Activated T-helper 1 cell treated with anti-CD3 and anti-CD28 coated beads, Interleukin-12 subunit alpha, Interleukin-12 subunit beta, Interleukin-2, Interleukin-4 antibody, amounts not matched to agents 30 ng/mL and 10 ng/mL and 1 ng/mL, durations not matched to agents 14 hours and 24 hours and 36 hours (primary cell): ENCODE data around the gene PAH. TPM values are rescaled to one million over a fixed set of nuclear protein-coding genes. Genes with fewer than 3 reads are reported as not detected.

ENCODE experiments used
- DNase-seq: peaks from one replicate; pipeline ENCODE4 v3.0.0; 2021; ENCODE audit warnings: low spot score
- H3K27ac Mint-ChIP-seq: one replicate; pipeline ENCODE4 v1.8.0; 2021; ENCODE audit warnings: mild to moderate bottlenecking, mixed read lengths
- H3K27me3 Mint-ChIP-seq: one replicate; pipeline ENCODE4 v1.8.0; 2022; ENCODE audit warnings: mild to moderate bottlenecking, moderate library complexity, mixed read lengths; ENCODE audit not compliant: insufficient read depth
- H3K36me3 Mint-ChIP-seq: one replicate; pipeline ENCODE4 v1.8.0; 2021; ENCODE audit warnings: low read depth, mixed read lengths
- H3K4me1 Mint-ChIP-seq: one replicate; pipeline ENCODE4 v1.8.0; 2021; ENCODE audit warnings: low read depth, mixed read lengths
- H3K4me3 Mint-ChIP-seq: one replicate; pipeline ENCODE4 v1.8.0; 2021; ENCODE audit warnings: mild to moderate bottlenecking, moderate library complexity, mixed read lengths
- H3K9me3 Mint-ChIP-seq: one replicate; pipeline ENCODE4 v1.8.0; 2021; ENCODE audit warnings: mixed read lengths
- intact Hi-C: fragments of 100-400 bp; cut with micrococcal nuclease; formaldehyde crosslinking; loops from one replicate; pipeline ENCODE4 v1.15.1; 2024
- total RNA-seq: library from RNA; stranded (reverse); gene quantifications from 2 replicates; pipeline ENCODE4 v1.2.3, GENCODE V29; 2022

The PAH gene
- total RNA-seq, 1 donor from 2014 or later, result not detected

DNA sequence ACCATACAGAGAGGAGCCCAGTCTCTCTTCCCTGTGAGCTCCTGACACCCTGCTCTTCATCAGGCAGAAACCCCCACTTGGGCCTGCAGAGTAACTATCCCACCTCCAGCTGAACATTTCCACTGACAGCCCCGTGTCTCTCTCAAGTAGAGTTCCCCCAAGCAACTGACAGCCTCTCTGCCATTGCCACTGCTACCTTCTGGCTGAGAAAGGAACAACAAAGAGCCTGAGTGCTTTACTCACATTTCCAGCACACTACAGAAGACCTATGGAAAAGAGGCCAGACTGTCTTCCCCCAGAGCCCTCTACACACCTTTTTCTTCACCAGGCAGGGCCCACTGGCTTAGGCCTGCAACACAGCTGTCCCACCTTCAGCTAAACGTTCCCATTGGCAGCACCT is 22.0 kb upstream of the PAH start:
- H3K36me3 Mint-ChIP-seq, result no peaks in the 10 kb centered on the region
- intact Hi-C loops, result no loop called here
- peaks cover 14% of the 10 kb centered on the region for H3K27me3 Mint-ChIP-seq
- DNase-seq, result no peak
- no peaks in the 10 kb centered on the region for H3K9me3 Mint-ChIP-seq
- H3K4me1 Mint-ChIP-seq, result no peaks in the 10 kb centered on the region
- H3K27ac Mint-ChIP-seq, result no peak overlapping the region
- no peak overlapping the region for H3K4me3 Mint-ChIP-seq

DNA sequence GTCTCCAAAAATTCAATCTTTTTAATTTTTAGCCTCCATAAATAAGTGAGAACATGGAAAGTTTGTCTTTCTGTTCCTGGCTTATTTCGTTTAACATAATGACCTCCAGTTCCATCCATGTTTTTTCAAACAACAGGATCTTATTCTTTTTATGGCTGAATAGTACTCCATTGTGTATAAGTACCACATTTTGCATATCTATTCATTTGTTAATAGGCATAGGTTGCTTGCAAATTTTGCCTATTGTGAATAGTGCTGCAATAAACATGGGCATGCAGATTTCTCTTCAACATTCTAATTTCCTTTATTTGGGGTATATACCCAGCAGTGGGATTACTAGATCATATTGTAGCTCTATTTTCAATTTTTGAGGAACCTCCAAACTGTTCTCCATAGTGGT is 16.1 kb upstream of the PAH start:
- DNase-seq, result no peak
- Mint-ChIP-seq H3K9me3 (no peaks in the 10 kb centered on the region), H3K27me3 (peaks cover 15% of the 10 kb centered on the region), H3K4me1 (no peaks in the 10 kb centered on the region), H3K36me3 (no peaks in the 10 kb centered on the region), H3K27ac (no peak overlapping the region), H3K4me3 (no peak overlapping the region)
- intact Hi-C loops, result no loop called here

DNA sequence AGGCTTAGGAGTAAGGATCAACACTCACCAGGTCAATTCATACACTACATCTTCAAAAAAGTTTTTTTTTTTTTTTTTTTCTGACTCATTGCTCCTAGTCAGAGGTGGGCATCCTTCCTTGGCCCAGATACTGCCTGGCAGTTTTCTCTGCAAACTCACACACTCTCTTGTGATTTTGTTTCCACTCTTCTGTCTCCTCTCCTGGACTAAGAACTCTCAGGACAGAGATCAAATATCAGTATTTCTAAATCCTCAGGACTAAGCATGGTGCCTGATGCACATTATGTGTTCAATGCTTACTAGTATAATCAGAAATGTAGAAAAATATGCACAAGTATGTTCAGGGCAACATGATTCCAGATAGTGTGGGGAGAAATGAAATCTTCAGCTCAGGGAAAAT is 10.2 kb upstream of the PAH start:
- intact Hi-C loops, result no loop called here
- Mint-ChIP-seq H3K36me3 (no peaks in the 10 kb centered on the region), H3K27me3 (peaks cover 13% of the 10 kb centered on the region), H3K27ac (no peak overlapping the region), H3K9me3 (no peaks in the 10 kb centered on the region), H3K4me1 (no peaks in the 10 kb centered on the region), H3K4me3 (no peak overlapping the region)
- no peak for DNase-seq

DNA sequence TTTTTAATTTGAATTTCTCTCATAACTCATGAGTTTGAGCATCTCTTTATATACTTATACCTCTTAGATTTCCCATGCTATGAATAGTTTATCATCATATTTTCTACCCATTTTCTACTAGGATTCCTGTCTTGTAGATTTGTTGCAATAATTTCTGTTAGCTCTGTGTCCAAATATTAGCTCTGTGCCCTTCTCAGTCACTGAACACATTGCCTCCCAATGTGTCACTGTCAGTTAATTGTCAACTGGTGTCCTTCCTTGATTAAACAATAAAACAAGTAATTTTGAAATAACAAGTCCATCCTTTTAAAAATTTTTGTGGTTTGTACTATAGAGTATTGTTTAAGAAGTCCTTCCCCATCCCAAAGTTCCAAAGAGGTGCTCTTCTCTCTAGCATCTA is 4.2 kb upstream of the PAH start:
- no peak overlapping the region for H3K27ac Mint-ChIP-seq
- H3K27me3 Mint-ChIP-seq, result peaks cover 24% of the 10 kb centered on the region
- H3K4me3 Mint-ChIP-seq, result no peak overlapping the region
- no peaks in the 10 kb centered on the region for H3K36me3 Mint-ChIP-seq
- DNase-seq, result no peak
- no peaks in the 10 kb centered on the region for H3K4me1 Mint-ChIP-seq
- intact Hi-C loops, result no loop called here
- no peaks in the 10 kb centered on the region for H3K9me3 Mint-ChIP-seq

DNA sequence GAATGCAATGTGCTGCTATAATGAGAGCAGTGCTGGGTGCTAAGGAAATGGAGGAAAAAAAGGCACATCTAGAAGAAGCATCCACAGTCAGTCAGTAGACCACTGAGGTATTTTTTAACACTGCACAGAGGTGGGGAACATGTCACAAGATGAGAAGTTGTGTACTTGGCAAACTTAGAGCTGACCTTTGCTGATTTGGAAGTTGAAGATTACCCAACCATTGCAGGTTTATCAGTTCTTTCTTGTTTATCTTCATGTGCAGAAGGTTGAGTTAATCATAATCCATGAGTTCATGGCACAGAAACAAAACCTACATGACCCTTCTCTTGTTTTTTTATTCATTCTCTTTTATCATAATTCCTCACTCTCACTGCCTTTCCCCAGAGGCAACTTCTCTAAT is 3.2 kb upstream of the PAH start:
- peaks cover 27% of the 10 kb centered on the region for H3K27me3 Mint-ChIP-seq

DNA sequence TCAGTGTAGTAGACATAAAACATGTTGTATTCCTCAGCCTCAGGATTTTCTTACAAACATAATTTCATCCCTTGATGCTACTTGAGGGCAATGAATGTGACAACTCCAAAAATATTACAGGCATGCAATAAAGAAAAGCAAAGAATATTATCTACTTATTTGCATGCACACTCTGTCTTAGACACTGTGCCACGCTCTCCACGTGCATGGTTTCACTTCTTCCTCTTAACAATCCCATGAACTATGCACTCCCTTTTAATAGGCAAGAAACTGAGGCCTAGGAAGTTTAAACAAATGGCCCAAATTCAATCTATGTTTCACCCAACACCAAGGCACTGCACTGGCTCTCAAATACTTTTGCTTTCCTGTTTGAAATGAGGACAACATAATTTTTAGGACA is 1.8 kb upstream of the PAH start:
- DNase-seq, result no peak
- Mint-ChIP-seq H3K27ac (no peak overlapping the region), H3K4me3 (no peak overlapping the region), H3K9me3 (no peaks in the 10 kb centered on the region), H3K36me3 (no peaks in the 10 kb centered on the region), H3K27me3 (peaks cover 23% of the 10 kb centered on the region), H3K4me1 (no peaks in the 10 kb centered on the region)
- intact Hi-C loops, result no loop called here

More for the DNA sequence above, 3.2 kb upstream of the PAH start:
- no peaks in the 10 kb centered on the region for H3K36me3 Mint-ChIP-seq
- DNase-seq, result no peak
- intact Hi-C loops, result no loop called here
- H3K4me3 Mint-ChIP-seq, result no peak overlapping the region
- no peak overlapping the region for H3K27ac Mint-ChIP-seq
- H3K9me3 Mint-ChIP-seq, result no peaks in the 10 kb centered on the region
- H3K4me1 Mint-ChIP-seq, result no peaks in the 10 kb centered on the region

DNA sequence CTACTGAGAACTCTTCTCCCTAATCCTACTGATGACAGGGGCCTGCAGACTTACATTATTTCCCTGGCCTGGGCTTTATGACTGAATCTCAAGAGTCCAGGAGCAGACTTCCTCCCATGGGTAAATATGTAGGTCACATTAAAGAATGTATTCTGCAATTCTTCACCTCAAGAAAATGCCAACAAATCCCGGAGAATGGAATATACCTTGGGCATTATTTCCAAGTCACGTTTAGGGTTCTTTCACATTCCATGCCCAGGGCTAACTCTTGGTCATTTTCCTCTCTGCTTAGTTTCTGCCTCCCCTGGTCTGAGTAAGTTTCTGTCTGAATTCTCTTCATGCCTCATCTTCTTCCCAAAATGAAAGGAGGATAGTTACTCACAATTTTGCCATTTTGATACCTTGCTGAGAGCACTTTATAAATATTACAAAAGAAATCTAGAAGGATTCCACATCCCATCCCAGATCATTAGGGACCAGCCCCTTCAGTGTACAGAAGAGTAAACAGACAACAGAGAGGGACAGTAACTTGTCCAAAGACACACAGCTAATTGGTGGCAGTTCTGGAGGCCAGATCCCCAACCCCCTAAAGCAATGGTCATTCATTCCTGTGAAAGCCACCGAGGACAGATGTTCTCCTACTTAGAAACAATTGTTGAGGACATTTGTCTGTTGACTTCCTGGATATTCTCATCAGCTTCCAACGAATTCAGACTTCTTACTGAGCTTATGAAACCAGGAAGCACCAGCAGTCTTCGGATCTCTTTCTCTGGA is 605 bp downstream of the PAH start:
- no peak for DNase-seq
- H3K4me1 Mint-ChIP-seq, result no peaks in the 10 kb centered on the region
- peak overlapping the region; percentile 54 for H3K4me3 Mint-ChIP-seq
- peaks cover 25% of the 10 kb centered on the region for H3K27me3 Mint-ChIP-seq
- H3K36me3 Mint-ChIP-seq, result no peaks in the 10 kb centered on the region
- no peak overlapping the region for H3K27ac Mint-ChIP-seq
- intact Hi-C loops, result no loop called here
- no peaks in the 10 kb centered on the region for H3K9me3 Mint-ChIP-seq

DNA sequence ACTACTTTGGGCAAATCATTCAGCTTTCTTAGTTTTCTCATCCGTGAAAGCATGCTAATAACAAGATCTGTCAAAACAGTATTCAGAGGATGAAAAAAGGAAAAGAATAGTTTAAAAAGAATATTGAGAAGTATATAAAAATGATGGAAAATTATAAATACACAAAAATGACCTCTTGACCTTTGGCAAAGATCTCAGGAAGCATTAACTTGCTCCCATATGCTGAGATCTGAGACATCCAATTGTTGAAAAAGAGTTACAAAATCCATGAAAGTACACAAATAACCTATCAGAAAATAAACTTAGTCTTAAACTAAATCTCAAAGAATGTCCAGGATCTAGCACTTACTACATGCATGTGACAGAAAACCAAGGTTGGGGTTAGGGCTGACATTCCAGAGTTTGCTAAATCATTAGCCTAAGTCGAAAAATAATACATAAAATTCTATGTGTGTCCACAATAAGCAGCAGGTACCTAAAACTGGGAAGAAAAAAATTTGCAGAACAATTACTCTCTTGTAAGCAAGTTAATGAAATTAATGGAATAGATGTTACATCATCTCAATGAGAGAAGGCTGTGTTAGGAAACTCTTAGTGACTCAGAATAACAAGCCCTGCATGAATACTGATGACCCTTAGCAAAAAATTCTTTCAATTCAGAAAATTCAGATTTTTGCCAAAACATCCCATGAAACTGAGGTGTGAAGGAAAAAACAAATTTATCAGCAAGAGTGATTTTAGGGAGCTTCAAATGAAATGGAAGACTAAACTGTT is 3.4 kb downstream of the PAH start:
- Mint-ChIP-seq H3K9me3 (no peaks in the 10 kb centered on the region), H3K27me3 (peaks cover 16% of the 10 kb centered on the region), H3K27ac (no peak overlapping the region), H3K36me3 (no peaks in the 10 kb centered on the region), H3K4me3 (no peak overlapping the region), H3K4me1 (no peaks in the 10 kb centered on the region)
- DNase-seq, result no peak
- intact Hi-C loops, result no loop called here

DNA sequence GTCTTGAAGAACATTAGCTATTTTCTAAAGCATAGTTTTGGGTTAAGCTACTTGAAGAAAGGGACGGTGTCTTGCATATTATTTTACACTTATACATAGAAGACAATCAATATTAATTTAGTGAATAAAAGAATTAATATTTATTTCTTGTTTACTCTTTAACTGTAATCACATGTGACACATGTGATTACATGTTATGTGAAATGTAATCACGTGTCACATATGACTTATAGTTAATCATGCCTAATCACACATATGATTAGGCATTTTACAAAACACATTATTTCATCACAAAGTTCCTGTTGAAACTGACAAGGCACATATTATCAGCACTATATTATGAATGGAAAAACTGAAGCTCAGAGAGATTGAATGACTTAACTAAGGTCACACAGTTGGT is 4.8 kb downstream of the PAH start:
- H3K27me3 Mint-ChIP-seq, result peaks cover 16% of the 10 kb centered on the region
- intact Hi-C loops, result no loop called here
- DNase-seq, result no peak
- no peak overlapping the region for H3K4me3 Mint-ChIP-seq
- H3K27ac Mint-ChIP-seq, result no peak overlapping the region
- H3K9me3 Mint-ChIP-seq, result no peaks in the 10 kb centered on the region
- no peaks in the 10 kb centered on the region for H3K4me1 Mint-ChIP-seq
- no peaks in the 10 kb centered on the region for H3K36me3 Mint-ChIP-seq

DNA sequence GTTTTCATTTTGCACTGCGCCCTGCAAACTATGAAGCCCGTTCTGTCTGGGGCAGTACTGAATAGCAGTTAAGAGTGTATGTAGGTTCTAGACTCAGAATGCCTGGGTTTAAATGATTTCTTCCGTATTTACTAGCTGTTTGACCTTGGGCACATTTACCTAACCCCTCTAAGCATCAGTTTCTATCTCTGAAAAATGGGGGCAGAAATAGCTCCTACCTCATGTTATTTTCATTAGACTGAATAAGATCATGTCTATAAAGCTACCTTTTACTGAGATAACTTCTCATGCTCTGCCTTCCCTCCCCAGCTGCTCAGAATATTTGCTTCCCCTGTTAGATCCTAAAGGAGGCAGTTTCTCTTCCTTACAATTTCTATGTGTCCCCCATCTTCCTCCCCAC is 5.7 kb downstream of the PAH start:
- intact Hi-C loops, result no loop called here
- DNase-seq, result no peak
- Mint-ChIP-seq H3K4me1 (no peaks in the 10 kb centered on the region), H3K27ac (no peak overlapping the region), H3K27me3 (peaks cover 13% of the 10 kb centered on the region), H3K4me3 (no peak overlapping the region), H3K36me3 (no peaks in the 10 kb centered on the region), H3K9me3 (no peaks in the 10 kb centered on the region)

DNA sequence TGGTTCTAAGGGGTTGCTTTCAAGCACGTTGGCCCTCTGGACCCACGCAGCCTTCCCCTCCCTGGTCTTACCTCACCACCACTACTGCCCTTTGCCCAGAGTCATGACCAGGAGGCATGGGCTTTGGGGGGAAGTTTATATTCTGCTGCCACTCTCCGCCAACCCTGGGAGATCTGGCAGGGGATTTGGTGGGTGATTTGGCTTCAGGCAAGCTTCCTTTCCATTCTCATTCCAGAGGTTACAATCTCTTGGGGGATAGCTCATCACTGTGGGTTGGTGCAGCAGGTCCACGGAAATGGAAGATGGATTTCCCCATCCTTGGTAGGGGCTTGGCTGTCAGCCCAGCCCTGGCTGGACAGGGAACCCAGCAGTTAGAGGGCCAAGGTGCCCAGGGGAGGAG is 6.3 kb downstream of the PAH start:
- Mint-ChIP-seq H3K4me3 (no peak overlapping the region), H3K27me3 (peaks cover 8% of the 10 kb centered on the region), H3K9me3 (no peaks in the 10 kb centered on the region), H3K4me1 (no peaks in the 10 kb centered on the region), H3K27ac (no peak overlapping the region), H3K36me3 (no peaks in the 10 kb centered on the region)
- DNase-seq, result no peak
- intact Hi-C loops, result no loop called here

DNA sequence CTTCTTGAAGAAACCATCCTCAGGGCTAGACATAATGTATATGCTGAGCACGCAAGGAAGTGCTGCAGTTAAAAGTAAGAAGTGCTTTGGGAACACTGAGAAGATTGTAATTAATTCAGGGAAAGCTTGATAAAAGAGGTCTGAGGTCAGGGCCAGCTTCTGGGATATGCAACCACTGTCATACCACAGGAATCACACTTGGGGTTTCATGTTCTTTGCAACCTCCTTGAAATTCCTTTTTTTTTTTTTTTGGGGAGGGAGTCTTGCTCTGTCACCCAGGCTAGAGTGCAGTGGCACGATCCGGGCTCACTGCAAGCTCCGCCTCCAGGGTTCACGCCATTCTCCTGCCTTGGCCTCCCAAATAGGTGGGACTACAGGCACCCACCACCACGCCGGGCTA is 6.9 kb downstream of the PAH start:
- Mint-ChIP-seq H3K4me1 (no peaks in the 10 kb centered on the region), H3K9me3 (no peaks in the 10 kb centered on the region), H3K27me3 (peaks cover 7% of the 10 kb centered on the region), H3K36me3 (no peaks in the 10 kb centered on the region), H3K4me3 (no peak overlapping the region), H3K27ac (no peak overlapping the region)
- no peak for DNase-seq
- intact Hi-C loops, result no loop called here

DNA sequence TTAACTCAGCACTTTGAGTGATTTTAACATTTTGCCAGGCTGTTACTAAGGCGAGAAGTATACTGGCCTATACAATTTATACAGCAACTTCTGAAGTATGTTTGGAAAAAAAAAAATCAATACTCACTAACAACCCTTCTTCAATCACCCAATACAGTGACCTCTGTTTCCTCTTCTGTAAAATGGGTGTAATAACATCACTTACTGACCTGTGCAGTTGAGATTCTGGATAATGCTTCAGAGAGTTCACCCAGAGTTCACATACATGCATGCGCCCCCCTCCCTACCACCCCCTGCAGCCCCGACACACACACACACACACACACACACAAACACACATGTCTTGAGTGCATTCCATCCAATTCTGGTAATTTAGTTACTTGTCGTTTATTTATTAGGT is 9.1 kb downstream of the PAH start:
- intact Hi-C loops, result no loop called here
- Mint-ChIP-seq H3K9me3 (no peaks in the 10 kb centered on the region), H3K4me1 (no peaks in the 10 kb centered on the region), H3K36me3 (no peaks in the 10 kb centered on the region), H3K27me3 (no peaks in the 10 kb centered on the region), H3K27ac (no peak overlapping the region), H3K4me3 (no peak overlapping the region)
- DNase-seq, result no peak
